Renal cortical epithelial cell (primary cell): Measurements from ENCODE around the gene CNFN. TPM values are rescaled to one million over a fixed set of nuclear protein-coding genes. Genes with fewer than 3 reads are reported as not detected.

Source experiments
- DNase-seq: peaks from one replicate; pipeline ENCODE4 v3.0.0-alpha.2; 2011; ENCODE audit warnings: low read depth
- total RNA-seq: library from RNA; depleted of rRNA; stranded (reverse); fragments of >200 nt; gene quantifications from 2 replicates; pipeline ENCODE4 v1.2.3, GENCODE V29; 2014

The CNFN gene, protein sequence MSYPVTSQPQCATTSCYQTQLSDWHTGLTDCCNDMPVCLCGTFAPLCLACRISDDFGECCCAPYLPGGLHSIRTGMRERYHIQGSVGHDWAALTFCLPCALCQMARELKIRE
- not detected in 2 replicates for total RNA-seq

DNA sequence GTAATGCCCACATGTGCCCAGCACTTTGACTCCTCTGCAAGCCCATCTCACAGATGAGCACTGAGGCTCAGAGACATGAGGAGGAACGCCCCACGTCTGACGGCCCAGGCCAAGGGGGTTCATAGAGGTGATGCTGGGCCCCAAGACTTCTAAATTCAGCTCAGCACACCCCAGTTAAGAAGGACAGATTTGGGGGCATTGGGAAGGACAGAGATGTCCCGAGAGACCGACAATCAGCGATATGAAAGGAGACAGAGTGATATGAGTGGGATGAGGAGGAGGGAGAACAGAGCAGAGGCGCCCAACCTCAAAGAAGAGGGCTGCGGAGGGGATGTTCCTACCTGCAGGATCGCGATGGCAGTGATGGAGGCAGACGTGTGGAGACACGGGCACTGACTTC is at the start of gene CNFN:
Gene CNFN, minus strand, starts transcription at position 399 of the 400 bp plus-strand sequence. CDS start 1,260 bp downstream, outside the sequence.
- DNase-seq: no peak

DNA sequence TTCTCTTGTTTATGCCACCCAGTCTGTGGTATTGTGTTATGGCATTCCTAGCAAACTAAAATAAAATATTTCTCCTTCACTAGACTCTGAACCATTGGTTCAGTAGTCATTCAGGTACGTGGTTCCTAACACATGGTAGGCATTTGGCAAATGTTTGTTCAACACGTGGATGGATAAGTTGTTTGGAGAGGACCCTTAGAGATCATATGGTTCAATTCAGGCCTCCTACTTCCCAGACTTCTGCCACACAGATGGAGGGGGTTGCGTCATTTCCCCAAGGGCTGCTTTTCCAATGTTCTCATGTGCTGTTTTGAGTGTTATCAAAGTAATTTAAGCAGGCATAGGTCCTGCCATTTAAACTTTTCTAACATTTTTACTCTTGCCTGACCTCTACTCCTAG is 45.9 kb upstream of the CNFN start:
- DNase-seq: no peak

DNA sequence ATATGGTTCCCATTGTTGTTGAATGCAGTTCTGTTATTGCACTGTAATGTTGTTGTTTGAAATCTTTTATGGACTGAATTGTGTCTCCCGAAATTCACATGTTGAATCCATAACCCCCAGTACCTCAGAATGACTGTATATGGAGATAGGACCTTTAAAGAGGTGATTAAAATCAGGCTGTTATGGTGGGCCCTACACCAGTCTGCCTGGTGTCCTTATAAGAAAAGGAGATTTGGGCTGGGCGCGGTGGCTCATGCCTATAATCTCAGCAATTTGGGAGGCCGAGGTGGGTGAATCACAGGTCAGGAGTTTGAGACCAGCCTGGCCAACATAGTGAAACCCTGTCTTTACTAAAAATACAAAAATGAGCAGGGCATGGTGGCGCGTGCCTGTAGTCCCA is 45.2 kb upstream of the CNFN start:
- no peak for DNase-seq

DNA sequence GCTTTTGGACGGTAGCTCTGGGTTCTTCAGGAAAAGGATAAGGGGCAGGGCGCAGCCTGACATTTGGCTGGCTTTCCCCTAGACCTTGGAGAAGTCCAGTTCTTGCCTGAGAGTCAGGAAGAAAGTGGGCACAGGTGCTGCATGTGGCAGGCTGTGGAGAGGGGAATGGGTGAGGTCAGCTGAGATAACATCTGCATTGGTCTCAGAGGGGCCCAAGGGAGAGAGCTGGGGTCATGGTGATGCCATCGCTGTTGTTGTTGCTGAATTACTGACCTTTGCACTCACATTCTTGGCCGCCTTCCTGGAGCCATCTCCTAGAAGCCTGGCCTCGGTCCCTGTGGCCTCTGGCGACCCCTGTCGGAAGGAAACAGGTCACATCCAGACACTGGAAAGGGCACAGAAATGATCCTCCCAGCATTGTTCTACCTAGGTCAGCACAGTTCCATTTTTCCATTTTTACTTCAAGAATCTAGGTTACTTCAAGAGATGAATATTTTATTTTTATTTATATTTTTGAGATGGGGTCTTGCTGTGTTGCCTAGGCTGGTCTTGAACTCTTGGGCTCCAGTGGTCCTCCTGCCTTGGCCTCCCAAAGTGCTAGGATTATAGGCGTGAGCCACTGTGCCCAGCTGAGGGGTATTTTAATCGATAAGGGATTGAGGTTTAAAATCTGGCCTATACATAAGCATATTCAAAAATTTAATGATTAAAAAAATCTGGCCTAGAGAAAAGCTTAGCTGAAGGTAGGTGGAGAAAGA is 43.6 kb upstream of the CNFN start:
- peak; percentile 65 for DNase-seq

DNA sequence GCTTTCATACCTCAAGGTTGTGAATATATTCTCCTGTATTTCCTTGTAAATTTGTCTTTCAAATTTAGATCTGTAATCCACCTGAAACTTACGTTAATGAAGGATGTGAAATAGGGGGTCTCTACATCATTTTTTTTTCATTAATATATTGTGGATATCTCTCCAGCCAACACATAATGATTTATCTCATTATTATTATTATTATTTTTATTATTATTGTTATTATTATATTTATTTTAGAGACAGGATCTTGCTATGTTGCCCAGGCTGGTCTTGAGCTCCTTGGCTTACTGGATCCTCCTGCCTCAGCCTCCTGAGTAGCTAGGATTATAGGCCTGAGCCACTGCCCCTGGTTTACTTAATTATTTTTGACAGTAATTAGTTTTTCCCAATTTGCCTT is 41.4 kb upstream of the CNFN start:
- no peak for DNase-seq

DNA sequence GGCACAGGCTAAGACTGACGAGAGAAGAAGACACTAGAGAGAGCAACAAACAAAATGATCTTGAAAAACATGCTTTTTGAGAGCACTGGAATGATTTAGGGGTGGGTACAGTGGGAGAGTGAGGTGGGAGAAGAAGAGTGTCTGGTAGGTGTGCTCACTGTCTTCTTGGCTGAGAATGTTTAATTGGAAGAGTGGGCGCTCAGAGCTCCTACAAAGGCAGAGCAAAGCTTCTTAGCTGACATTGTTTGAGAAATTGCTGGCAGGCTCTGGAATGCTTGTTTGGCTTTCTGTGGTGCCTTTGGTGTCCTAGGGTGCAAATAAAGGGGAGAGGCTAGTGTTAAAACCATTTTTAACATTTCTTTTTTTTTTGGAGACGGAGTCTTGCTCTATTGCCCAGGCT is 38.6 kb upstream of the CNFN start:
- no peak for DNase-seq

DNA sequence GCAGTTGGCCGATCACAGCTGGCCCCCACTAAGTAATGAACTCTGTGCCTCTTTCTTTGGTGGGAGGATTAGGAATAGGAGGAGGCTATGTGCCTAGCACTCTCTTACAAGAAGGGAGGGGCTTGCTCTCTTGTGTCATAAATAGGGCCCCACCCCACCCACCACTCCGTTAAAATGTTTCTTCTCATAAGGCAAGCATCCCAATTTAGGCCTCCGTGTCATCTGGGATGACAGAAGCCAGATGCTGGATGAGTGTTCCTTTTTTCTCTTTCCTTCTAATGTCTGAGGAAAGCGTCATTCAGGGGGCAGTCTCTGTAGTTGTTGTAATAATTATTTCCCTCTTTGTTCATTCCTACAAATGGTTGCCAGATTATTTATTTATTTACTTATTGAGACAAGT is 37.2 kb upstream of the CNFN start, which contains the start of gene LIPE:
Gene LIPE, minus strand, starts transcription at position 76 of the 400 bp plus-strand sequence. CDS start 239 bp downstream, outside the sequence.
- no peak for DNase-seq

DNA sequence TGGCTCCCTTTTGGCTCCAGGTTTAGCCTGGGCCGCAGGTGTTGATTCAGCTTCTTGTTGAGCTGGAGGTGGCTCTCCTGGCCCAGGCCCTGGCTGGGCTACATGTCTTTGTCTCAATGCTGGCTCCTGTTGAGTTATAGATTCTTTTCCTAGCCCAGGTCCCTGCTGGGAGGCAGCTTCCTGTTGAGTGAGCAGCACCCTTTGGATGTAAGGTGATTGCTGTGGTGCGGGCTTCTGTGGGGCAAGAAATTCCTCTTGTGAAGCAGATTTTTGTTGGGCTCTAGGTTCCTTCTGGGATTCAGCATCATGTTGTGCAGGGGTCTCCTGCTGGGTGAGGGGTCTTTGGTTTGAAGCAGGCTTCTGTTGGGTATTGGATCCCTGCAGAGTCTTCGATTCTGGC is 36.5 kb upstream of the CNFN start:
- no peak for DNase-seq

DNA sequence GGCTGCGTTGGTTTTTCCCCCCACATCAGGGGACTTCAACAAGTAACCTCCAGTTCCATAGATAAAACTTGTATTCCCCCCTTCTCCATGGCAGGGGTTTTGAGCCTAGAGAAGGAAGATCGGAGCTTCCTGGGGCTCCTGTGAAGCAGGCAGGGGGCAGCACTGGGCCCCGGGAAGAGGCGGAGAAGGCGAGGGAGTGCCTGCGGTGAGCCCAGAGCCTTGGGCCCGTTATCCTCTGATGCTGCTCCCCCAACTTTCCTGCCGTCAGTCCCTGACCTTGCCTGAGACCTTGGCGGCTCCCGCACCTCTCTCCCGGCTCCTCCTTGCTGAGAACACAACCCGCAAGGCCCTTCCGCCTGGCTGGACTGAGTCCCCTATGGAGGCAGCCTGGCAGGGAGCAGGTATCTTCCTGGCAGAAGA is 34.6 kb upstream of the CNFN start:
- DNase-seq: no peak

DNA sequence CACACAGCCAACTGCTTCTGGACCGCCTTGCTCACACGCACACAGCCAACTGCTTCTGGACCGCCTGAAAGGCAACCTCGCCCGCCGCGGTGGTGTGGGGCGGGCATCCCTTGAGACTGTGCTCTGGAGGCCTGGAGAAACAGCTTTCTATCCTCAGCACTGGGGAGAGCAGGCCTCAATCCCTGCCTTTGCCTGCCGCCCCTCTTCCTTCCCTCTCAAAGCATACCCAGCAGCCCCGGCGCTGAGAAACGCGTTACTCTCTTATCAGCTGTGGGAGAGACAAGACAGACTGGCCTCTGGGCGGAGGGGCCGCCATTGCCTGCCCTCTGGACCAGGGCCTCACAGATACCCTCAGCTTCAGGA is 34.2 kb upstream of the CNFN start:
- no peak for DNase-seq

DNA sequence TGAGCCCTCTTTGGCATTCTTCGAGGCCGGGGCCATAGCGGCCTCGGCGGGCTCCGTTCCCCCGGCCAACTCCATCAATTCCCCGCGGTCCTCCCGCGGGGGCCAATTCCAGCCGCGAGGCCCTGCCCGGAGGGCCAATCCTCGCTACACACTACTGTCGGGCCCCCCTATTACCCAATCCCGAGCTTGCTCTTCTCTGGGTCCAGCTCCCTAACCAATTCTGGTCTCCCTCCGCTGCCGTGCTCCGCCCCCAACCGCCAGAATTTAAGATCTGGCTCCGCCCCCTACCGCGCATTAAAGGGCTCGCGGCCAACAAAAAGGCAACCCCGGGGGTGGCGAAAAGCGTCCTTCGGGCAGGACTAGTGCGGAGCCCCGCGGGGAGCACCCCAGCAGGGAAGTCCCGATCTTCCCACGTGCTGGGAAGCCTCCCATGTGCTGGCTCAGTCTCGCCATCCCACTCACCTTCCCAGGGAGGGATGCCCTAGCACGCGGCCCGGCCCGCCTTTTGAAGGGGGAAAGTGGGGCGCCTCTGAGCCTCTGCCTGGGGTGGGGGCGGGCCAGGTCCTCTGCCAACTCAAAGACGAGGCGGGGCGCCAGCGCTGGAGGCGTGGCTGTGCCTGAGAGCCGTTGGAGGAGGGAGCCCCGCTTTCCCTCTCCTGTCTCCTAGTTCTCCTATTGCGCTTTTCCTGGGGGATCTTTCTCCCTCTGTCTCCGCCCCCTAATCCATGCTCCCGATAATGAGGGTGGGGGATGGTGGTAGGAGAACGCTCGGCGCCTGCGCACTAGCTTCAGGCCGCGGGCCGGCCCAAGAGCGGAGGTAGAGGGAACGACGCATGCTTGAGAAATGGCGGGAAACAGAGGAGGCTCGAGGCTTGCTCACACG is 33.6 kb upstream of the CNFN start:
- peak; percentile 82 for DNase-seq

DNA sequence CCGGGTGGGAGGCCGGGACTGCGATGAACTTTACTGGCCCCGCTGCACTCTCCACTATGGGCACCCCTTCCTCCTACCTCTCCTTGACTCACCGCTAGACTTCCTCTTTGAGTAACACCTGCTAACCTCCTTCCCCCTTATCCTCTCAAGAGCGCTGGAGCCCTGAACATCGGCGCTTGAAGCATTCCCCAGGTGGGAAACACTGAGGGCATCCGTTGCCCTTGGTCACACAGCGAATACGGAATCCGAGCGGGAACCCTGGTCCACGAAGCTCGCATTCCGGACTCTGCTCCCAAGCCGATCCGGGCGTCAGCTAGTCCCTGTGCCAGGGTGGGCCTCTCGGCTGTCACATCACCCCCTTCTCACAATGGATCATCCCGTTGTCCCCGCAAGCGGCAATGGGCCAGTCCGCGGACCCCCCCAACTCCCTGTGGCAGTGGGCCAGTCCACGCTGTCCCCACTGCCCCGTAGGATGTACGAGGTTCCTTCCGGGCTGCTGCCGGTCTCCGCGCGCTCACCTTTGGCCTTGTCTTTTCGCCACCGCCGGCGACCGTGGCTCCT is 32.9 kb upstream of the CNFN start:
- DNase-seq: no peak

DNA sequence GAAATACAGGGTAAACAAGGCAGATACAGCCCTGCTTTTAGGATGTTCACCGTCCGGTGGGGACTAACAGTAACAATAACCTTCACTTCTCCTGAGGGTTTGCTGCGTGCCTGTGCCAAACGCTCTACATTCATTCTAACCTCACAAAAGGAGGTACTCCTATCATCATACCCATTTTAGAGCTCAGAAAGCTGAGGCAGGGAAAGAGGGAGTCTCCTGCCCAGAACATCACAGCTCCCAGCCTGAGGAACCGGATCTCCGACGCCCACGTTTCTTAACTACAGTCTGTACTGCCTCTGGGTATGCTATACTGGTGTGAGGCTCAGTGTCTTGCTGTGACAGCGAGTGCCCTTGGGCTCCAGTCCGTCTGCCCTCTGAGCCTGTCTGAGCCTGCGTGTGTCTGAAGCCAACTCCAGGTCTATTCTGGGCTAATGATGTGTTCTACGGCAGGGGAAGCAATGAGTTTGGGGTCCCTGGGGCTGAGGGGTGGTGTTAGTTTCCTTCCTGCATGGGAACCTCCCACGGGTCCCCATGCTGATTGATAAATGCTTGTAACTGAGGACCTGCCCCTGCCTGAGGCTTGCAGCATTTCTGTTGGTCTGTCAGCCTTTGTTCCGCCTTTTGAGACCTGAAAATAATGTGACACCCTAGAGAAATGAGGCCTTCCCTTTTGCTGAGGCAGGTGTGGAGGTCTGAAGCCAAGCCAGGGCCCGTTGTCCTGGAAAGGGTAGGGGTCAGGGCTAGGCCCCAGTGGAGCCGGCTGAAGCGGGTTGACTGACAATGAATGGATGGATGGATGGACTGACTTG is 32.2 kb upstream of the CNFN start:
- DNase-seq: no peak

DNA sequence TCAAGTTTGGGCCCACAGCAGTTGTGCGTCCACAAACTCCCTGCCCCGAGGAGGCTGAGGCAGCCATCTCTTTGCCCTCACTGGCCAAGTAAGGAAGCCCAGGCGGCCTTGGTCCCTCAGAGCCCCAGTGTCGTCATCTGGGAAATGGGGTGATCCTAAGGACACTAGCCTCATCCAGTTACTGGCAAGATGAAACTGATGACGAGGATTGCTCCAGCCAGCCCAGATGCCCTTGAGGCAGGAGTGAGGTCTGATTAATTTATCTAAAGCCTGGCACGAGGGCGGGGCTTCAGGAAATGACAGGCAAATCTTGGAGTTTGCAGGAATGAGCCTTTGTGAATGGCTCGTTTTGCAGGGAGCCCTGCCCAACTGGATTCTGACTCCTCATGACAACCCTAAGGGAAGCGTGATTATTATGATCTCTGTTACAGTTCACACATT is 31.5 kb upstream of the CNFN start:
- DNase-seq: no peak

DNA sequence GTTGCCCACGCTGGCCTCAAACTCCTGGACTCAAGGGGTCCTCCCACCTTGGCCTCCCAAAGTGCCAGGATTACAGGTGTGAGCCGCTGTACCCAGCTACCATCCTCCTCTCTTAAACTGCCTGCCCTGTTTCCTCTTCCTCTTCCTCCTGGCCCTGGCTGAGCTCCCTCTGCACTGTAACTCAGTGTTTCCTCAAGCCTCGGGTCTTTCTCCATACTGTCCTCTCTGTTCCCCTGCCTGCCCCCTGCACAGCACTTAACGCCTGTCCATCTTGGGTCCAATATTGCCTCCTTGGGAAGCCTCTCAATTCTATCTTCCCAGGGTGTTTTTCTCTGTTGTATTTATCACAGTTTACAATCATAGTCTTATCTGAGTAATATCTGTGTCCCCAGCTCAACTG is 31.0 kb upstream of the CNFN start:
- DNase-seq: no peak

DNA sequence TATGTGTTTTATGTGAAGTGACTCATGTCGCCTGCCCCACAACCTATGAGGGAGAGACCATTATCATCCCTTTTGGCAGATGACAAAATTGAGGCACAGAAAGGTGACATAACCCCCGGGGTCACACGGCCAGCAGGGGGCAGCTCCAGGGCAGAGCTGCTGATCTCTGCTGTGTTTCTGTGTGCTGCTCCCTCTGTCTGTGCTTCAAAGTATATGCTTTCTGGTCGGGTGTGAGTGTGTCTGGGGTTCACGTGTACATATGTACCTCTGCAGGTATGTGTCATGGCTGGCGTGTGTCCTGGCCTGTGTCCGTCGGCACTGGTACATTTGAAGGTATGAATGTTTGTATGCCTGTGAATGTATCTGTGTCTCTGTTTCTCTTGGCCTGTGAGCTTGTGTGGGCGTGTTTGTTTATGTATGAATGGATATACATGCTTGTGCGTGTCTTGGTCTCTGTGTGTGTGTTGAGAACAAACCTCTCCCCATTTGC is 30.0 kb upstream of the CNFN start:
- no peak for DNase-seq

DNA sequence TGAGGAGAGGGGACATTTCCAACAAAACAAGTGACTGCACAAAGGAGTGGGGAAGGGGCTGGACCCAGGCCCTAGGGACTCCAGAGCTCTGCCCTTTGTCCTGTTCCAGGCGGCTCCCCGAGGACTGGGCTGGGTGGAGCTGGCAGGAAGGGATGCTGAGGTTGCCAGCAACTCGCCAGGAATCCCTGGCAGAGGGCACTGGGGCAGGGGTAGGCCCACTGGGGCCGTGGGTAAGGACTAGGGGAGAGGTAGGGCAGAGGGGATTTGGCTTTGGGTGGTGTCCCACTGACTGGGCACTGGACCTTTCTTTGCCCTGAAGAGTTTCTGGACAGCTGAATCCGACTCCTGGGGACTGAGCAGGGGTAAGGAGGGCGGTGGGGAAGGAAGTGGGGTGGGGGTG is 29.2 kb upstream of the CNFN start:
- DNase-seq: no peak

DNA sequence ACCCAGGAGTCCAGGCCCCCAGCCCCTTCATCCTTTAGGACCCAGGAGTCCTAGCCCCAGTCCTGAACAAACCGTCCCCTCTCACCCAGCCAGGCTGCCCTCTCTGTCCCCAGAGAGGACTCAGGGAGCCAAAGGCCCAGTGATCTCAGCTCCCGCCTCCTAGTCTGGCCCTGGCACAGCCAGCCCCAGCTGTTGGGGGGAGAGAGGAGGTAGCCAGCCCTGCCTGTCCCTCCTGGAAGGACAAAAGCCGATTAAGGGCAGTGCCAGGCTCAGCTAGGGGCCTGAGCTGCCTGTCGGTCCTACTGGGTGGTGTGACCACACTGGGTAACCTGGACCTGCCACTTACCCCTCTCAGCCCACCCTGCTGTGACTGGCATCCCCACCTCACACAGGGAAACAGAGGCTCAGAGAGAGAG is 22.6 kb upstream of the CNFN start:
- DNase-seq: no peak

DNA sequence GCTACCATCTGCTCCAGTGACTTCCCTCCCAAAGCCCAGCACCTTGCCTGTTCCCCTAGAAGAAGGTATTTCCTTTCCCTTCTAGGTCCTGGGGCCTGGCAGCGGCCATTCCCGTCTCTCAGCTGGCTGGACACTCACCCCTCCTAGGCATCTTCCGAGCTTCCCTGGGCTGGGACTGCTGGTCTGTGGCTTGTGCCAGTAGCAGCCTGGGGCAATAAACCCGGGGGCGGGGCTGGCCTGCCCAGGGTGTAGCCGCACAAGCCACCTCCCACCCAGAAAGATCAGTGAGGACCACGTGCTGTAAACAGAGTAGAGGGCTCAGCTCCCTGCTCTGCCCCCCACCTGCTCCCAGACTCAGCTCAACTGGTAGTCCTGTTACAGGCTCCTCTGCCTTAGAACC is 22.1 kb upstream of the CNFN start:
- no peak for DNase-seq

DNA sequence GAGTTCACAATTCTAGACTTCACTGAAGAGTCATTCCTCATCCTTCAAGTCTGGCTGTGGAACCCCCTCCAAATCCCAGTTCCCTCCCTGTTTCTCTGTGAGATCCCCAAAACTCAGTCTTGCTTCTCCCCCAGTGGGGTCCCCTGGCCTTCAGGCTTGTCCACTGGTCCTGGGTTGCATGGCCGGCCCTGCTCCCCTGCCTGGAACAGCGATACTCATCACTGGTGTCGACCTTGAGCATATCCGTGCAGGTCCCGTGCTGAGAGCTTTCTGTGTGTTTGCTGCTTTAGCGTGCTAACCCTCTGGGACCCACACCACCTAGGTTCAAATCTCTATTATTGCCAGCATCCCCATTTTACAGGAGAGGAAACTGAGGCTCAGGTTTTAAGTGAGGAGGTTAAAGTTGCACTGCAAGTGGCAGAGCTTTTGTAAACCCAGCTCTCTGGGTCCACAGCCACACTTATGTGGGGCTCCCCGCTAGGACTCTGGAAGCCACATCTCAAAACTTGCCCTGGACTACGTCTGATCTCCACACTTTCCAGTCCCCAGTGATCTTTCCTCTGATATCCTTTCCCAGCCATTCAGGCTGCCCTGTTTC is 21.6 kb upstream of the CNFN start:
- DNase-seq: no peak

DNA sequence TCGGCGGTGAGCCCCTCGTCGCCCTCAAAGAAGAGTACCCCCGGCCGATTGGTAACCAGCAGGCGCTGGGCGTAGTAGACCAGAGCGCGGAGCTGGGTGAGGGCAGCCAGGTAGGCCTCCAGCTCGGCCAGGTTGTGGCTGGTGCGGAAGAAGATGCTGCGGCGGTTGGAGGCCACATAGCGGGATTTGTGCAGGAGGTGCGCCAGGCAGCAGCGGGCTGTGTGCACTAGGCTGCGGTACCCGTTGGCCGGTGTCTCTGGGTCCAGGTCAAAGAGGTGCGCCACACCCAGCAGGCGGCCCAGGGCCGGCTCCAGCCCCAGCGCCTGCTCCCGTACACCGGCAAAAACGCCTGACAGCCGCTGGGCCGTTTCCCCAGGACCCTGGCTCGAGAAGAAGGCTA is 20.3 kb upstream of the CNFN start:
- DNase-seq: no peak
